Stomach (tissue), 9 donors: Measurements from ENCODE around the gene SLC4A4. TPM values are rescaled to one million over a fixed set of nuclear protein-coding genes. Genes with fewer than 3 reads are reported as not detected.

Experiments used
- DNase-seq, 2 donors: peaks; one replicate each; pipeline versions ENCODE4 v3.0.0 to v3.0.0-alpha.2; 2013 to 2019
- H3K27ac ChIP-seq, 5 donors: fragments of 200-600 bp in 4 of 5; sonication (generic) in 4 of 5; one replicate each; pipeline ENCODE4 v1.5.1; 2013 to 2019; ENCODE audit warnings: mild to moderate bottlenecking in 1 of 5, moderate library complexity in 1 of 5
- H3K27me3 ChIP-seq, 3 donors: fragments of 200-600 bp; sonication (generic); one replicate each; pipeline ENCODE4 v1.5.1; 2017 to 2019; ENCODE audit warnings: mixed run types in 1 of 3
- H3K36me3 ChIP-seq, 4 donors: fragments of 200-600 bp; sonication (generic); 1 replicate in 3 of 4; 2 replicates in 1 of 4; pipeline ENCODE4 v1.5.1; 2016 to 2019
- H3K4me1 ChIP-seq, 4 donors: fragments of 200-600 bp; sonication (generic); one replicate each; pipeline ENCODE4 v1.5.1; 2016 to 2019
- H3K4me3 ChIP-seq, 4 donors: fragments of 200-600 bp; sonication (generic) in 3 of 4; one replicate each; pipeline ENCODE4 v1.5.1; 2016 to 2019; ENCODE audit warnings: mild to moderate bottlenecking in 1 of 4
- H3K9me3 ChIP-seq, 4 donors: fragments of 200-600 bp; sonication (generic); one replicate each; pipeline ENCODE4 v1.5.1; 2016 to 2019
- EP300 ChIP-seq: sonication (generic); formaldehyde crosslinking; IDR thresholded peaks from one replicate; pipeline ENCODE4 v1.6.1; 2017; ENCODE audit warnings: antibody characterized with exemption
- POLR2A ChIP-seq, 4 donors: fragments of 450-650 bp; IDR thresholded peaks; one replicate each; pipeline ENCODE4 v1.6.1; 2016; ENCODE audit warnings: antibody characterized with exemption in 4 of 4, control low read depth in 2 of 4, mild to moderate bottlenecking in 1 of 4, moderate library complexity in 1 of 4
- POLR2AphosphoS5 ChIP-seq, 3 donors: sonication (generic); formaldehyde crosslinking; IDR thresholded peaks; one replicate each; pipeline ENCODE4 v1.6.1; 2016; ENCODE audit warnings: antibody characterized with exemption in 3 of 3
- WGBS, 5 donors: extraction: QIAGEN DNeasy Blood & Tissue Kit in 3 of 5; methylation state at CpG; one replicate each; pipeline versions ENCODE4 v1.1.5 to v1.1.7; 2013 to 2018; 5-methylcytosine and 5-hydroxymethylcytosine counted together
- intact Hi-C: fragments of 100-400 bp; cut with DNase I; formaldehyde crosslinking; loops from one replicate; pipeline ENCODE4 v1.15.1; 2023; ENCODE audit warnings: low total_unique reads
- polyA plus RNA-seq, 3 donors: library from polyadenylated mRNA; stranded (reverse); fragments of 200-250 nt; gene quantifications; one replicate each; pipeline ENCODE4 v1.2.3, GENCODE V29; 2013
- total RNA-seq, 5 donors: library from RNA; depleted of rRNA; stranded (reverse); fragments of >200 nt; gene quantifications; one replicate each; pipeline versions ENCODE4 v1.1.0 to v1.2.3, GENCODE V29; 2014 to 2016
- TF ChIP-seq, protein P1 (sequence below), 7 experiments: fragments of 450-650 bp in 4 of 7; fragments of 200-600 bp in 3 of 7; sonication (generic) in 3 of 7; IDR thresholded peaks; one replicate each; pipeline ENCODE4 v1.5.1; 2016 to 2019; ENCODE audit warnings: antibody characterized with exemption in 7 of 7, control low read depth in 2 of 7, mild to moderate bottlenecking in 1 of 7
- donor health status: healthy with polysubstance abuse.
- donor health status: Bipolar disorder and iron deficiency.
- donor health status: healthy.

Gene SLC4A4
- total and polyA plus RNA-seq, 8 donors = 1.8 to 95.3 (median 12.8) TPM

DNA sequence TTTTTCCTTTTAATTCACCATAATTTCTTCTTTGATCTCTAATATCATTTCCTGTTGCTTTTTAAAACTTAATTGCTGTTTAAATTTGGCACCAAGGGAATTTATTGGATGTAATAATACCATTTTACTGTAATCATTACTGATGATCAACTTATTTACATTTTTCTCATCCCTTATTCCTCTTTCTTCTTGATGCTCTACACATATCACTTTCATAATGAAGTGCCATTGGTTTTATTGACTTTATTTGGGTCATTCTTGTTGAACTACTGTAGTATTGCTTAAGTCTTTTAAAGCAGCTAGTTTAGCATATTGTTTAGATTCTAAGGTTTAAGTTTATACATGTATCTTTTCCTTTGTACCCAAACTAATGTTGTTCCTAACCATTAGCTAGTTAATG lies 130.7 kb downstream of the SLC4A4 start:
- TF ChIP-seq POLR2AphosphoS5 (IDR thresholded peaks at IDR 0.05) = no peak
- no peak for TF ChIP-seq POLR2A (IDR thresholded peaks at IDR 0.05)
- TF ChIP-seq, protein P1, sequence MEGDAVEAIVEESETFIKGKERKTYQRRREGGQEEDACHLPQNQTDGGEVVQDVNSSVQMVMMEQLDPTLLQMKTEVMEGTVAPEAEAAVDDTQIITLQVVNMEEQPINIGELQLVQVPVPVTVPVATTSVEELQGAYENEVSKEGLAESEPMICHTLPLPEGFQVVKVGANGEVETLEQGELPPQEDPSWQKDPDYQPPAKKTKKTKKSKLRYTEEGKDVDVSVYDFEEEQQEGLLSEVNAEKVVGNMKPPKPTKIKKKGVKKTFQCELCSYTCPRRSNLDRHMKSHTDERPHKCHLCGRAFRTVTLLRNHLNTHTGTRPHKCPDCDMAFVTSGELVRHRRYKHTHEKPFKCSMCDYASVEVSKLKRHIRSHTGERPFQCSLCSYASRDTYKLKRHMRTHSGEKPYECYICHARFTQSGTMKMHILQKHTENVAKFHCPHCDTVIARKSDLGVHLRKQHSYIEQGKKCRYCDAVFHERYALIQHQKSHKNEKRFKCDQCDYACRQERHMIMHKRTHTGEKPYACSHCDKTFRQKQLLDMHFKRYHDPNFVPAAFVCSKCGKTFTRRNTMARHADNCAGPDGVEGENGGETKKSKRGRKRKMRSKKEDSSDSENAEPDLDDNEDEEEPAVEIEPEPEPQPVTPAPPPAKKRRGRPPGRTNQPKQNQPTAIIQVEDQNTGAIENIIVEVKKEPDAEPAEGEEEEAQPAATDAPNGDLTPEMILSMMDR (IDR thresholded peaks at IDR 0.05) = no peak
- no peak for TF ChIP-seq EP300
- H3K4me1 ChIP-seq = no peaks in the 10 kb centered on the region
- intact Hi-C loops = no loop called here
- no peak for DNase-seq
- H3K9me3 ChIP-seq = no peaks in the 10 kb centered on the region
- no peak overlapping the region for H3K27ac ChIP-seq
- no peak overlapping the region for H3K4me3 ChIP-seq
- peaks cover 0 to 23% (median 15%) of the 10 kb centered on the region in 4 donors for H3K36me3 ChIP-seq
- no peaks in the 10 kb centered on the region for H3K27me3 ChIP-seq

DNA sequence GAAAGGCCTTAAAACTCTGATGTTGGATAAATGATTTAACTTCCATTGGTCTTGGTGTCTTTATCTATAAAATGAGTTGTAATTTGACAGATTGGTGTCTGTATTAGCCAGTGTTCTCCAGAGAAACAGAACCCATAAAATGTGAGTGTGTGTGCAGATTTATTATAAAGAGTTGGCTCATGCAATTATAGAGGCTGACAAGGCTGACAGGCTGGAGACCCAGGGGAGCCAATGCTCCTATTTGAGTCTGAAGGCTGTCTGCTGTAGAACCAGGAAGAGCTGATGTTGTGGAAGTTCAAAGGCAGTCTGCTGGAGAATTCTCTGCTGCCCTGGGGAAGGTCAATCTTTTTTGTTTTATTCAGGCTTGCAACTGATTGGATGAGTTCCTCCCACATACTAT lies 131.7 kb downstream of the SLC4A4 start:
- Histone ChIP-seq H3K27ac (no peak overlapping the region), H3K4me3 (no peak overlapping the region), H3K9me3 (no peaks in the 10 kb centered on the region), H3K4me1 (no peaks in the 10 kb centered on the region), H3K36me3 (peaks cover 0 to 23% (median 15%) of the 10 kb centered on the region in 4 donors), H3K27me3 (no peaks in the 10 kb centered on the region)
- intact Hi-C loops = no loop called here
- DNase-seq = no peak
- TF ChIP-seq, protein P1 (IDR thresholded peaks at IDR 0.05) = no peak
- TF ChIP-seq POLR2AphosphoS5 (IDR thresholded peaks at IDR 0.05) (no peak), EP300 (no peak), POLR2A (IDR thresholded peaks at IDR 0.05) (no peak)

DNA sequence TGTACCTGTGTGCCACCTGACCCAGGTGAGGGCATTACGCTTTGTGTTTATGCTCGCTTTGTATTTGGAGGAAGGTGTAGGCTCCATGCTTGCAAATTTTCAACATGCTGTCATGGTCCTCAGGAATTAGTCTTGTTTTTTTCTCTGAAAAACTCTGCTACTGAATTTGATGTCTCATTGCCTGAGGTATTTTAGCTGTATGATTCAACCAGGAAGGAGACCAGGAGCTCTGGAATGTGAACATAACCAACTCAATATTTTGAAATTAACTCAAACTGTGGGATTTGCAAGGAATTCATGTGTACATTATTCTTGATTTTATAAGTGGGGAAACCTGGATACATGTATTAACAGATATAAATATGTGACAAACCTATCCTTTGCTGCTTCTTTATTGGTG lies 134.1 kb downstream of the SLC4A4 start:
- Histone ChIP-seq H3K9me3 (no peaks in the 10 kb centered on the region), H3K4me1 (peaks cover 0 to 7% (median 0%) of the 10 kb centered on the region in 4 donors), H3K4me3 (no peak overlapping the region), H3K36me3 (peaks cover 0 to 17% (median 7%) of the 10 kb centered on the region in 4 donors), H3K27me3 (no peaks in the 10 kb centered on the region), H3K27ac (no peak overlapping the region)
- TF ChIP-seq POLR2A (IDR thresholded peaks at IDR 0.05) (no peak), POLR2AphosphoS5 (IDR thresholded peaks at IDR 0.05) (no peak), EP300 (no peak)
- no peak for DNase-seq
- intact Hi-C loops = no loop called here
- 93 to 100% (median 97%) methylated on average over 2 of the region's 2 CpGs for WGBS, 5 donors

DNA sequence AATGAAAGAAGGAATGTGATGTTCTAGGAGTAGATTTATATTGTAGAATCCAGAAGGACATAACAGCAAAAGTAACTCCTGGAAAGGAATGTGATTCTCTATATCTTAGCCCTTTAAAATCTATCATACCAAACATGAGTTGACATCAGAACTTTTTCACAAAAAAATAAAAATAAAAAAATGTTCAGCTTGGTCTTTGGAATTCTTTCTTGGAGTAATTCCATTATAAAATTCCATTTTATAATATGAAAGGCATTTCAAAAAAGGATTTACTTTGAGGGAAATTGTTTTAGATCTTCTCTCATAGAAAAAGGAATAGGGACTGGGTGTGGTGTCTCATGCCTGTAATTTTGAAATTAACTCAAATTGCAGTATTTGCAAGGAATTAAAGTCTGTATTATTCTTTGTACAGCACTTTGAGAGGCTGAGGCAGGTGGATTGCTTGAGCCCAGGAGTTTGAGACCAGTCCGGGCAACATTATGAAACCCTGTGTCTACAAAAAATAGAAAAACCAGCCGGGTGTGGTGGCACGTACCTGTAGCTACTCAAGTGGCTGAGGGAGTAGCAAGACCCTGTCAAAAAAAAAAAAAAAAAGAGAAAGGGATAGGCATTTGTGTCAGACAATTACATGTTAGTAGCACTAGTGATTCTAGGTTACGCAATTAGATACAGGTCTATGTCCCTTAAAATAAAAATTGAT lies 134.9 kb downstream of the SLC4A4 start:
- Histone ChIP-seq H3K36me3 (peaks cover 0 to 17% (median 7%) of the 10 kb centered on the region in 4 donors), H3K4me3 (no peak overlapping the region), H3K27ac (no peak overlapping the region), H3K9me3 (no peaks in the 10 kb centered on the region), H3K4me1 (peaks cover 0 to 7% (median 0%) of the 10 kb centered on the region in 4 donors), H3K27me3 (no peaks in the 10 kb centered on the region)
- 59 to 90% (median 77%) methylated on average over 4 of the region's 4 CpGs for WGBS, 5 donors
- DNase-seq = no peak
- TF ChIP-seq EP300 (no peak), POLR2A (IDR thresholded peaks at IDR 0.05) (no peak), POLR2AphosphoS5 (IDR thresholded peaks at IDR 0.05) (no peak)
- intact Hi-C loops = no loop called here

DNA sequence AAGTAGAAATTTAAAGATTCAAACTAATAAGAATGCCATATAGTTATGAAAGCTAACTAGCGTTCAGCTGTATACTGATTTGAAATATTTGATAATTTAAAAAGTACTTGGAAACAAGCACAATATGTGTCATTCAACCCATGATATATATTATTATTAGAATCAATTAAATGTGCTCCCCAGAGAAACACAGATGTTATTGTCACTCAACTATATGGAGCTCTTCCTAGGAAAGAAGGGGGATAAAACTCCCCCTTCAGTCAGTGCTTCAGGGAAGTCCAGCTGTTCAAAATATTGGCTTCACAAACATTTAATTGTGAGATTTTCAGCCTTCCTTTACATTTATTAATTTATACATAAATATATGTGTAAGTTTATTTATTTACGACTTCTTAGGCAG lies 135.9 kb downstream of the SLC4A4 start:
- DNase-seq = no peak
- peaks cover 0 to 7% (median 0%) of the 10 kb centered on the region in 4 donors for H3K4me1 ChIP-seq
- intact Hi-C loops = no loop called here

More for the DNA sequence above, 135.9 kb downstream of the SLC4A4 start:
- Histone ChIP-seq H3K27me3 (no peaks in the 10 kb centered on the region), H3K36me3 (peaks cover 0 to 17% (median 7%) of the 10 kb centered on the region in 4 donors), H3K4me3 (no peak overlapping the region), H3K27ac (no peak overlapping the region), H3K9me3 (no peaks in the 10 kb centered on the region)
- WGBS, 5 donors = 91 to 99% (median 95%) methylated on average over 2 of the region's 2 CpGs
- TF ChIP-seq POLR2AphosphoS5 (IDR thresholded peaks at IDR 0.05) = no peak
- TF ChIP-seq POLR2A (IDR thresholded peaks at IDR 0.05) = no peak
- TF ChIP-seq, protein P1 (IDR thresholded peaks at IDR 0.05) = no peak
